Endodermal cell (in vitro differentiated cells): ENCODE measurements around the gene STAT3. TPM values are rescaled to one million over a fixed set of nuclear protein-coding genes. Genes with fewer than 3 reads are reported as not detected.
A peak's percentile ranks its signal among the peaks of the same experiment; 100 is the strongest.

Experiments
- DNase-seq: peaks from one replicate; pipeline ENCODE4 v3.0.0-alpha.2; 2017
- H3K27ac ChIP-seq: 2 replicates; pipeline ENCODE4 v1.5.1; 2013; ENCODE audit warnings: mild to moderate bottlenecking, low read depth, low read length, moderate library complexity
- H3K27me3 ChIP-seq: 2 replicates; pipeline ENCODE4 v1.6.1; 2013; ENCODE audit warnings: mild to moderate bottlenecking, low read length, moderate library complexity; ENCODE audit not compliant: insufficient read depth, control insufficient read depth, poor library complexity, severe bottlenecking
- H3K36me3 ChIP-seq: 2 replicates; pipeline ENCODE4 v1.7.0; 2013; ENCODE audit warnings: mild to moderate bottlenecking, low read length, moderate library complexity; ENCODE audit not compliant: control insufficient read depth, insufficient read depth
- H3K4me1 ChIP-seq: one replicate; pipeline ENCODE4 v1.7.0; 2013; ENCODE audit warnings: low read length; ENCODE audit not compliant: control insufficient read depth, insufficient read depth
- H3K4me3 ChIP-seq: 2 replicates; pipeline ENCODE4 v1.5.1; 2013; ENCODE audit warnings: mild to moderate bottlenecking, low read length, moderate library complexity
- H3K9ac ChIP-seq: 2 replicates; pipeline ENCODE4 v1.6.1; 2013; ENCODE audit warnings: mild to moderate bottlenecking, low read length, moderate library complexity; ENCODE audit not compliant: poor library complexity, severe bottlenecking; ENCODE audit errors: extremely low read depth
- H3K9me3 ChIP-seq: 2 replicates; pipeline ENCODE4 v1.6.1; 2013; ENCODE audit warnings: mild to moderate bottlenecking, low read length, moderate library complexity; ENCODE audit not compliant: control insufficient read depth
- H3K27ac Mint-ChIP-seq: 2 replicates; pipeline ENCODE4 v1.8.0; 2020; ENCODE audit warnings: mixed read lengths
- H3K27me3 Mint-ChIP-seq: 2 replicates; pipeline ENCODE4 v1.8.0; 2021; ENCODE audit warnings: mild to moderate bottlenecking, mixed read lengths; ENCODE audit not compliant: insufficient read depth
- H3K36me3 Mint-ChIP-seq: 2 replicates; pipeline ENCODE4 v1.8.0; 2020; ENCODE audit warnings: low read depth, mixed read lengths
- H3K4me1 Mint-ChIP-seq: 2 replicates; pipeline ENCODE4 v1.8.0; 2020; ENCODE audit warnings: mixed read lengths
- H3K4me3 Mint-ChIP-seq: 2 replicates; pipeline ENCODE4 v1.8.0; 2020; ENCODE audit warnings: mild to moderate bottlenecking, moderate library complexity, mixed read lengths
- H3K9me3 Mint-ChIP-seq: 2 replicates; pipeline ENCODE4 v1.8.0; 2020; ENCODE audit warnings: mild to moderate bottlenecking, mixed read lengths
- WGBS, 2 experiments: methylation state at CpG; one replicate each; pipeline versions ENCODE4 v1.1.5 to v1.1.7; 2013; ENCODE audit warnings: missing lambda C conversion rate in 2 of 2, mixed read lengths in 1 of 2; ENCODE audit not compliant: insufficient coverage in 1 of 2, insufficient read length in 1 of 2; 5-methylcytosine and 5-hydroxymethylcytosine counted together
- total RNA-seq, 2 donors: library from RNA; stranded (reverse); fragmentation: NEBNext Ultra II Directional in 1 of 2; extraction: Animal tissue kit (Norgen Biotek cat#: 25700) in 1 of 2; gene quantifications; 2 replicates in 1 of 2; 3 replicates in 1 of 2; pipeline ENCODE4 v1.2.1, GENCODE V29; 2021
- TF ChIP-seq, protein P1 (sequence below): fragments of 200-600 bp; sonication (generic); conservative IDR thresholded peaks from 2 replicates; pipeline ENCODE4 v1.5.0; 2021; ENCODE audit warnings: antibody characterized with exemption, mild to moderate bottlenecking

Gene STAT3
- total RNA-seq, 2 donors from 2014 or later: 27.5 to 32.4 TPM

- Histone ChIP-seq H3K4me1 (no peaks in the 10 kb centered on the region), H3K9me3 (no peaks in the 10 kb centered on the region), H3K9ac (no peak overlapping the region), H3K27ac (no peak overlapping the region), H3K4me3 (no peak overlapping the region), H3K36me3 (no peaks in the 10 kb centered on the region), H3K27me3 (no peaks in the 10 kb centered on the region)
- no peak overlapping the region for H3K27ac Mint-ChIP-seq
- H3K27me3 Mint-ChIP-seq: peaks cover 2% of the 10 kb centered on the region
- TF ChIP-seq, protein P1, sequence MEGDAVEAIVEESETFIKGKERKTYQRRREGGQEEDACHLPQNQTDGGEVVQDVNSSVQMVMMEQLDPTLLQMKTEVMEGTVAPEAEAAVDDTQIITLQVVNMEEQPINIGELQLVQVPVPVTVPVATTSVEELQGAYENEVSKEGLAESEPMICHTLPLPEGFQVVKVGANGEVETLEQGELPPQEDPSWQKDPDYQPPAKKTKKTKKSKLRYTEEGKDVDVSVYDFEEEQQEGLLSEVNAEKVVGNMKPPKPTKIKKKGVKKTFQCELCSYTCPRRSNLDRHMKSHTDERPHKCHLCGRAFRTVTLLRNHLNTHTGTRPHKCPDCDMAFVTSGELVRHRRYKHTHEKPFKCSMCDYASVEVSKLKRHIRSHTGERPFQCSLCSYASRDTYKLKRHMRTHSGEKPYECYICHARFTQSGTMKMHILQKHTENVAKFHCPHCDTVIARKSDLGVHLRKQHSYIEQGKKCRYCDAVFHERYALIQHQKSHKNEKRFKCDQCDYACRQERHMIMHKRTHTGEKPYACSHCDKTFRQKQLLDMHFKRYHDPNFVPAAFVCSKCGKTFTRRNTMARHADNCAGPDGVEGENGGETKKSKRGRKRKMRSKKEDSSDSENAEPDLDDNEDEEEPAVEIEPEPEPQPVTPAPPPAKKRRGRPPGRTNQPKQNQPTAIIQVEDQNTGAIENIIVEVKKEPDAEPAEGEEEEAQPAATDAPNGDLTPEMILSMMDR: no peak
- H3K9me3 Mint-ChIP-seq: no peaks in the 10 kb centered on the region
- no peak overlapping the region for H3K4me3 Mint-ChIP-seq
- no peak for DNase-seq
- peaks cover 3% of the 10 kb centered on the region for H3K4me1 Mint-ChIP-seq
- 91 to 96% methylated on average over 3 to 4 of the region's 4 CpGs for WGBS, 2 experiments
- H3K36me3 Mint-ChIP-seq: no peaks in the 10 kb centered on the region
Measured at GRCh38 chr17:42411361-42411760, 23.1 kb upstream of the STAT3 start.

DNA sequence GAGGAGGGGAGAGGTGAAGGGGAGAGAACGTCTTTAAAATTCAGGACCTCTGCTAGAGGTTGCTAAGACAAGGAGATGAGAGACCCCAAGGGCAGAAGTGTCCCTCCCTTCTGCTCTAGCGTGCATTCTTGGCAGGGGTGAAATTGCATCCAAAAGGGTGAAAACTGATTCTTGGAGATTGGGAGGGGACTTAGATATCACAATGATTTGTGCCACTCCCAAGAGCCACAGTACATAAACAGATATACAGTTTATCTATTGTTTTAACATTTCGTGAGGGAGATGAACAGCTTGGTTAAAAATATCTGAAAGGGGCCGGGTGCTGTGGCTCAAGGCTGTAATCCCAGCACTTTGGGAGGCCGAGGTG is 22.1 kb upstream of the STAT3 start:
- no peak overlapping the region for H3K4me3 Mint-ChIP-seq
- peaks cover 5% of the 10 kb centered on the region for H3K27me3 Mint-ChIP-seq
- 89 to 92% methylated on average over 3 to 5 of the region's 5 CpGs for WGBS, 2 experiments
- no peak overlapping the region for H3K27ac ChIP-seq
- no peaks in the 10 kb centered on the region for H3K9me3 ChIP-seq
- H3K9ac ChIP-seq: no peak overlapping the region
- H3K9me3 Mint-ChIP-seq: no peaks in the 10 kb centered on the region
- no peak overlapping the region for H3K4me3 ChIP-seq
- H3K36me3 ChIP-seq: no peaks in the 10 kb centered on the region
- TF ChIP-seq, protein P1: no peak
- H3K27ac Mint-ChIP-seq: no peak overlapping the region
- H3K36me3 Mint-ChIP-seq: no peaks in the 10 kb centered on the region
- H3K27me3 ChIP-seq: peaks cover 2% of the 10 kb centered on the region
- peaks cover 3% of the 10 kb centered on the region for H3K4me1 Mint-ChIP-seq
- DNase-seq: no peak
- H3K4me1 ChIP-seq: no peaks in the 10 kb centered on the region

- TF ChIP-seq, protein P1: no peak
- Histone ChIP-seq H3K27me3 (peaks cover 7% of the 10 kb centered on the region), H3K36me3 (no peaks in the 10 kb centered on the region), H3K4me1 (no peaks in the 10 kb centered on the region), H3K9me3 (no peaks in the 10 kb centered on the region), H3K9ac (no peak overlapping the region), H3K27ac (no peak overlapping the region), H3K4me3 (no peak overlapping the region)
- Mint-ChIP-seq H3K27me3 (peaks cover 11% of the 10 kb centered on the region), H3K4me1 (peaks cover 3% of the 10 kb centered on the region), H3K4me3 (no peak overlapping the region), H3K36me3 (no peaks in the 10 kb centered on the region), H3K9me3 (no peaks in the 10 kb centered on the region), H3K27ac (no peak overlapping the region)
- 94 to 100% methylated on average over 3 of the region's 5 CpGs for WGBS, 2 experiments
- DNase-seq: peak; percentile 38
Measured at GRCh38 chr17:42409523-42410318, 21.5 kb upstream of the STAT3 start.
